GM19099 (cell line): Measurements from ENCODE around the gene ASB15.

Experiments
- POLR2A ChIP-seq: IDR thresholded peaks from 3 replicates; pipeline ENCODE4 v1.6.1; 2011; ENCODE audit warnings: low read depth; ENCODE audit not compliant: insufficient read length; ENCODE audit errors: extremely low read depth

Gene ASB15

GRCh38 chr7:123579416-123579815 lies 22.2 kb upstream of the ASB15 start:
- no peak for TF ChIP-seq POLR2A

DNA sequence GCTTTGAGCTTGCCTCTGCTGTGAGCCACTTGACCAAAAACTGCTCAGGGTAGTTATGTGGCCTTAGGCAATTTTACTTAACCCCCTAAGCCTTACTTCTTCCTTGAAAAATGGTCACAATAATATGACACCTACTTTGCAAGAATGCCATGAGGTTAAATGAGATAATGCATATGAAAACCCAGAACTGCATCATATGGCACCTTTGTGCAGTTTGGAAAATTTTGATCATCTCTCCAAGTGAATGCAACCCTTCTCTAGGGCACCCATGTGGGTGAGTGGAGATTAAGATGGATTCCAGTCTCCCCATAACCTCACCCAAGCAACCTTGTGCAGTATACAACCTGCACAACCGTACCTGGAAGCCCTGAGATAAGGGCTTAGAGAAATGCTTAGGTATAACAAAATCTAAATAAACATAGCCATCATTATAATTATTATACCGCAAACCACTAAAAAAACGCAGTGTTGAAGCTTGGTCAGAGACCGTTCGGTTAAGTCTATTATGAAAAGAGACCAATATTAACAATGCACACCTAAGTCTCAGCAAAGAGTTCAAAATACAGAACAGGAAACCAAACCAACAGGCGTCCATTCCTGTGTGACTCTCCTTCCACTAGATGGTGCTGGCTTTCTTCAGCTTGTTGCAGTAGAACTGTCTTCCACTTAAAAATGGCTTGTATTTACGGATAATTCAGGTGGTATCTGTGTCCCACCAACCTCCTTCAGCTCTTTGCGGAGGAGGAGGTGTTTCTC lies 21.0 kb upstream of the ASB15 start:
- no peak for TF ChIP-seq POLR2A

DNA sequence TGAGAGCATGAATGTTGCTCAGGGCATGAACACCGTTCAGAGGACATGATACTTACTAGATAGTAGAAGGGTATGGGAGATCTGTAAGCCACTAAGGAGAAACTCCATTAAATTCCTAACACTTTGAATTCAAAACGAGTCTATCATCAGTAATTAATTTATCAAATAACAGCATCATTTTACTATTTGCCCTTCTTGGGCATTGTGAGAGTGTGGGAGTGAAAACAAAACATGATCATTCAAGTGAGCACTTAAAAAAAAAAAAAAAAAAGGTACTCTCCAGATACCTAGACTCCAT lies 20.5 kb upstream of the ASB15 start:
- no peak for TF ChIP-seq POLR2A

GRCh38 chr7:123583821-123584220 lies 17.8 kb upstream of the ASB15 start:
- TF ChIP-seq POLR2A, result no peak

DNA sequence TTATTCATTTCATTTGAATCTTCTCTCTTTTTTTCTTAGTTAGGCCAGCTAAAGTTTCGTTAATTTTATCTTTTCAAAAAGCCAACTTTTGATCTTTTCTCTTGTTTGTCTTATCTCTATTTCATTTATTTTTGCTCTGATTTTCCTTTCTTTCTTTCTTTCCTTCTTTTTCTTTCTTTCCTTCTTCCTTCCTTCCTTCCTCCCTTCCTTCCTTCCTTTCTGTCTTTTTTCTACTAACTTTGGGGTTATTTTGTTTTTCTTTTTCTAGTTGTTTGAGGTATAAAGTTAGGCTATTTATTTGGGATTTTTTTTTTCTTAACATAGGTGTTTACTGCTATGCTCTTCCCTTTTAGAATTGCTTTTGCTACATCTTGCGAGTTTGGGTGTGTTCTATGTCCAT lies 13.2 kb upstream of the ASB15 start:
- TF ChIP-seq POLR2A, result no peak

DNA sequence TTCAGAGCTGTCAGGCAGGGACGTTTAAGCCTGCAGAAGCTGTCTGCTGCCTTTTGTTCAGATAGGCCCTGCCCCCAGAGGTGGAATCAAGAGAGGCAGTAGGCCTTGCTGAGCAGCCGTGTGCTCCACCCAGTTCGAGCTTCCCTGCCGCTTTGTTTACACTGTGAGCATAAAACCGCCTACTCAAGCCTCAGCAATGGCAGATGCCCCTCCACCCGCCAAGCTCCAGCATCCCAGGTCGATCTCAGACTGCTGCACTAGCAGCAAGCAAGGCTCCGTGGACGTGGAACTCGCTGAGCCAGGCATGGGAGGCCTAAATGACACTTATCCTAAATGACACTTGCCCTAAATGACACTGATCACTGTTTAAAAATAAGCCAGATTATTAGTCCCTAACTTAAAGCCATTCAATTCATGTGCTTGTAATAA lies 6.8 kb upstream of the ASB15 start:
- no peak for TF ChIP-seq POLR2A

GRCh38 chr7:123598657-123599056 lies 3.0 kb upstream of the ASB15 start:
- TF ChIP-seq POLR2A, result no peak

DNA sequence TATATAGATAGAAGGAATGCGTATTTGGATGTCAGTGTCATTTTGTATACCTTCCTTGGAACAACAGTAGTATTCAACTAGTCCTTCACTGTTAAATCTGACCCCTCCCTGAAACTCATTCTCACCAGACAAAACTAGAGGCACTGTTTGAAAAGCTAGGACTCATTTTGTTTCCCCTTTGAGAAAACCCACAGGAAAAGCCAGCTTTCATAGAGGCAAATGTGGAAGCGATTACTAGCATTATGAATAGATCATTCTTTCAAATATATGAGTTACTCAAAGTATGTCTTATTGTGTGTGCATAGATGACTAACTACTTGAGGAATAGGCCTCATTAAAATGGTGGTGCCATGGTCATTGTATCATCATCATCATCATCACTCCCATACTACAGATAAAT lies 1.9 kb upstream of the ASB15 start:
- no peak for TF ChIP-seq POLR2A

- no peak for TF ChIP-seq POLR2A
Measured at GRCh38 chr7:123600876-123601275, 745 bp upstream of the ASB15 start.

- TF ChIP-seq POLR2A, result no peak
Measured at GRCh38 chr7:123602648-123603047, 1.0 kb downstream of the ASB15 start.

DNA sequence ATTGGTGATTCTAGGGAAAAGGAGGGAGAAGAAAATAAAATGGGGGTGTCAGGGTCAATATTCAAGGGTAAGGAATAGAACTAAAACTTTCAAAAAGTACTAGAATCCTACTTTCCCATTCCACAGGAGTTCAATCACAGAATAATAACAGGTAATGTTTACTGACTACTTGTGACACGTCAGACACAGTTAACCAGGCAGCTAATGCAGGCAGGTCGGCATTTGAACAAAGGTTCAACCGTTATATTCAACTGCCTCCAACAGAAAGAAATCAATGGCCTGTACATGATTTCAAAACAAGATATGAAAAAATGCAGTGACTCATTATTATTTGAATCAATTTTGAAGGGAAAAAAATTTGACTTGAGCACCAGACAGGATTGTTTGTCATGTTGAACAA lies 3.1 kb downstream of the ASB15 start:
- TF ChIP-seq POLR2A, result no peak

- TF ChIP-seq POLR2A, result no peak
Measured at GRCh38 chr7:123607423-123607975, 5.9 kb downstream of the ASB15 start.

DNA sequence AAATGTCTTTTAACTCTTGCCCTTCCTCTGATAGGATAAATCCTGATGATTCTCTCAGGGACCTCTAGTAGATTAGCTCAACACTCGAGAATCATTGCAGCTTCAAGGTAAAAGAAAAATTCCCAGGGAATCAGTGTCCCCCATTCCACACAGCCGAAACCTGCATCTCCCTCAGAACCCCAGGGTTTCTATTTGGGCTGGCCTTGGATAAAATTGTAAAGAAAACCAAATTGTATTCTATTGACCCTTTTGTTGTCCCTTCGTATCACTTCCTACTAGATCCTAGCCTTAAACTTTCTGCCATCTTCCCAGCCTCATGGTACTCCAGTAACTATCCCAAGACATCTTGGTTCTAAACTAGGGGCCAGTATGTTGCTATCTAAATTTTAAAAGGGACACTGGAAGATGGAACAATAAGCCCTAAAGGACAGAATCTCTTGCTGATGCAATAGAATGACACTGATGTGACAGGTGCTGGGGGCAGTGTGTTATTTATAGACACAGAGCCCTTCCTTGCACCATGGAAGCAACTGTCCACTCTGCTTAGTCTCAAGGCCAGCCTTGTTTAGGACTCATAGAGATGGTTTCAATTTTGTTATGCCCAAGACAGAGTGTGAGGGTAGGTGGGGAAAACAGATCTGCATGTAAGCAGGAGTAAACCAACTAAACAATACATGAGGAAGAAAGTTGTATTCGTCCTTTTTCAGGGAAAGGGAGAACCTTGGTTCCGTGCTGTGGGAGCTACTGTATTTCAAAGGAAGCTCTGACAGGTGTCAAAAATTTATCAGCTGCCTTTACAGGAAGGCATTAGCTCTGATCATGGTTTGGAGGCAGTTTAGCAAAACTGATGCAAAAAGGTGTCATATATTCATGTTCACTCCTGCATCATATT lies 7.6 kb downstream of the ASB15 start:
- no peak for TF ChIP-seq POLR2A

GRCh38 chr7:123609883-123610239 lies 8.2 kb downstream of the ASB15 start:
- no peak for TF ChIP-seq POLR2A

DNA sequence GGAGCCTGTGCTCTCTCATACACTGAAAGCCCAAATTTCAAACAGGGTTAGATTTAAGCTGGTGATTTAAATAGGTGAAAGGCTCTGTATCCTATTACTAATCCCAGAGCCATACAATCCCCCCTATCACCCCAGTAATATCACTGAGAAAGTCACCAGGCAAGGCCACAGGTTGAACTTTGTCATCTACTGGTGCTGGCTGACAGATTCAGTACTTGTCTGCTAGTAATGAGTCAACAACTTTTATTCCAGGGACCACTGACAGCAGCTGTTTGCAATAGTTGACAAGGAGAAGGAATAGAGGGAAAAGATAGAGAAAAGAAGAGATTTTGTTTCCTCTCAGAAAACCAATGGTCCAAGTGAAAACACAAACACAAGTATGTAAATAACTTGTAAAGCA lies 10.4 kb downstream of the ASB15 start:
- no peak for TF ChIP-seq POLR2A

GRCh38 chr7:123615344-123615743 lies 13.7 kb downstream of the ASB15 start:
- TF ChIP-seq POLR2A, result no peak

GRCh38 chr7:123616223-123616622 lies 14.6 kb downstream of the ASB15 start:
- TF ChIP-seq POLR2A, result no peak

GRCh38 chr7:123621707-123622106 lies 20.1 kb downstream of the ASB15 start:
- TF ChIP-seq POLR2A, result no peak
